GM12874 (cell line): Measurements from ENCODE around the gene ERBIN.

Source experiments
- TF ChIP-seq, protein P1 (sequence below): IDR thresholded peaks from 2 replicates; pipeline ENCODE4 v1.5.1; 2011; ENCODE audit warnings: low read depth, mild to moderate bottlenecking, control low read depth, low read length, moderate library complexity; ENCODE audit not compliant: insufficient read depth

The ERBIN gene, protein sequence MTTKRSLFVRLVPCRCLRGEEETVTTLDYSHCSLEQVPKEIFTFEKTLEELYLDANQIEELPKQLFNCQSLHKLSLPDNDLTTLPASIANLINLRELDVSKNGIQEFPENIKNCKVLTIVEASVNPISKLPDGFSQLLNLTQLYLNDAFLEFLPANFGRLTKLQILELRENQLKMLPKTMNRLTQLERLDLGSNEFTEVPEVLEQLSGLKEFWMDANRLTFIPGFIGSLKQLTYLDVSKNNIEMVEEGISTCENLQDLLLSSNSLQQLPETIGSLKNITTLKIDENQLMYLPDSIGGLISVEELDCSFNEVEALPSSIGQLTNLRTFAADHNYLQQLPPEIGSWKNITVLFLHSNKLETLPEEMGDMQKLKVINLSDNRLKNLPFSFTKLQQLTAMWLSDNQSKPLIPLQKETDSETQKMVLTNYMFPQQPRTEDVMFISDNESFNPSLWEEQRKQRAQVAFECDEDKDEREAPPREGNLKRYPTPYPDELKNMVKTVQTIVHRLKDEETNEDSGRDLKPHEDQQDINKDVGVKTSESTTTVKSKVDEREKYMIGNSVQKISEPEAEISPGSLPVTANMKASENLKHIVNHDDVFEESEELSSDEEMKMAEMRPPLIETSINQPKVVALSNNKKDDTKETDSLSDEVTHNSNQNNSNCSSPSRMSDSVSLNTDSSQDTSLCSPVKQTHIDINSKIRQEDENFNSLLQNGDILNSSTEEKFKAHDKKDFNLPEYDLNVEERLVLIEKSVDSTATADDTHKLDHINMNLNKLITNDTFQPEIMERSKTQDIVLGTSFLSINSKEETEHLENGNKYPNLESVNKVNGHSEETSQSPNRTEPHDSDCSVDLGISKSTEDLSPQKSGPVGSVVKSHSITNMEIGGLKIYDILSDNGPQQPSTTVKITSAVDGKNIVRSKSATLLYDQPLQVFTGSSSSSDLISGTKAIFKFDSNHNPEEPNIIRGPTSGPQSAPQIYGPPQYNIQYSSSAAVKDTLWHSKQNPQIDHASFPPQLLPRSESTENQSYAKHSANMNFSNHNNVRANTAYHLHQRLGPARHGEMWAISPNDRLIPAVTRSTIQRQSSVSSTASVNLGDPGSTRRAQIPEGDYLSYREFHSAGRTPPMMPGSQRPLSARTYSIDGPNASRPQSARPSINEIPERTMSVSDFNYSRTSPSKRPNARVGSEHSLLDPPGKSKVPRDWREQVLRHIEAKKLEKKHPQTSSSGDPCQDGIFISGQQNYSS (N-terminal part only)

GRCh38 chr5:65926276-65926783, at the start of gene ERBIN:
Gene ERBIN (plus strand): TSS chr5:65926575. CDS start chr5:65992719, 66,144 bp downstream.
- TF ChIP-seq, protein P1, sequence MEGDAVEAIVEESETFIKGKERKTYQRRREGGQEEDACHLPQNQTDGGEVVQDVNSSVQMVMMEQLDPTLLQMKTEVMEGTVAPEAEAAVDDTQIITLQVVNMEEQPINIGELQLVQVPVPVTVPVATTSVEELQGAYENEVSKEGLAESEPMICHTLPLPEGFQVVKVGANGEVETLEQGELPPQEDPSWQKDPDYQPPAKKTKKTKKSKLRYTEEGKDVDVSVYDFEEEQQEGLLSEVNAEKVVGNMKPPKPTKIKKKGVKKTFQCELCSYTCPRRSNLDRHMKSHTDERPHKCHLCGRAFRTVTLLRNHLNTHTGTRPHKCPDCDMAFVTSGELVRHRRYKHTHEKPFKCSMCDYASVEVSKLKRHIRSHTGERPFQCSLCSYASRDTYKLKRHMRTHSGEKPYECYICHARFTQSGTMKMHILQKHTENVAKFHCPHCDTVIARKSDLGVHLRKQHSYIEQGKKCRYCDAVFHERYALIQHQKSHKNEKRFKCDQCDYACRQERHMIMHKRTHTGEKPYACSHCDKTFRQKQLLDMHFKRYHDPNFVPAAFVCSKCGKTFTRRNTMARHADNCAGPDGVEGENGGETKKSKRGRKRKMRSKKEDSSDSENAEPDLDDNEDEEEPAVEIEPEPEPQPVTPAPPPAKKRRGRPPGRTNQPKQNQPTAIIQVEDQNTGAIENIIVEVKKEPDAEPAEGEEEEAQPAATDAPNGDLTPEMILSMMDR: no peak

GRCh38 chr5:65876970-65877369, 49.4 kb upstream of the ERBIN start:
- TF ChIP-seq, protein P1: no peak

DNA sequence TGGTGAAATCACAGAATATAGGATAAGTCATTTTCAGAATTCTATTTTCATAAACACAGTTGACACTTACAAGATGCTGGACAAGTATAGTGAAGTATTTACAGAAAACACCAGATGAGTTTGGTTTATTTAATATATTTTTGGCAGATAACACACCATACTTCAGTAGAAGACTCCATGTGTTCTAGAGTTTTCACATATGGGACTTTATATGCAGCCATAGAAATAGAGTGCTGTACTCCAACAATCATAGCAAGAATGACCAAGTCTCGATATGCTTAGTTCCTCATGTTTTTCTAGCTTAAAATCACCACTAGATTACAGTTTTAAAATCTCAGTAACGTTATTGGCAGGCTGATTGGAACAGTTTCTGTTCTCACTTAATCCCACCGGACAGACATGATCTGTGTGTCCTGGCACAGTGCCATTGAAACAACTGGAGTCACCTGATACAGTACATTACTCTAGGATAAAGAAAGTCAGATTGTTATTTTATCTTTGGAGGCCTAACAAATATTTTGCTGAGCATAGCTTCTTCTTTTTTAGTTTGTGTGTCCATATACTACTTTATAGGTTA, 45.8 kb upstream of the ERBIN start:
- TF ChIP-seq, protein P1: no peak

DNA sequence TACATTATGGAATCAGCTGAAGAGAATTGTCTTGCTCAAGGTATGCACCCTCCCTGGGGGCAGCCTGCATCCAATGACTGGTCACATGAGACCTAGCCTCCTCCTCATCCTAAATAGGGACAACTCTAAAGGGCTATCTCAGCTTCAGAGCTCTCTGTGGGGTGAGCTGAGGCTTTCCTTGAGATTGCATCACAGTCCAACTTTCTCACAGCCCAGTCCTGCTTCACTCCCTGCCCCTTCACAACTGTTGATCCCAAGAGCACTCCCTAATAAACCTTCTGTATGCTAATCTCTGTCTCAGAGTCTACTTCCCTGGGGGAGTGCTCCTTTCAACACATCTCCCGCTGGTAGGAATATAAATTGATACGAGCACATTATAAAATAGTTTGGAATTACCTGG, 44.1 kb upstream of the ERBIN start:
- TF ChIP-seq, protein P1: no peak

- TF ChIP-seq, protein P1: no peak
Observed at GRCh38 chr5:65883461-65883860, 42.9 kb upstream of the ERBIN start.

DNA sequence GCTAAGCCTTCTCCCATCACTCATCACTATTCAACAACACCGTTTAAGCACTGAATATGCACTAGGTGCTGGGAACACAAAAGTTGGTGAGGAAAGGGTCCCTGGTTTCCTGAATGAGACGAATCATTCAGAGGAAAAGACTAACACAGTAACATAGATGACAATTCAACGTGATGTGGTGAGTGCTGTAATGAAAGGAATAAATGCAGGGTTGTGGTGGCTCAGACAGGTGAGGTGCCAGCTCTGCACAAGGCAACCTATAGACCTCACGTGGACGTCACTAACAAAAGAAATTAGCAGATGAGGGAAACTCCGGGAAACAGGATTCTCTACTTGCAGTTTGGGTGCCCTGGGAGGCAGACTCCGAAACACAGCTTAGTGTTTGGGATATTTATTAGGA, 40.0 kb upstream of the ERBIN start:
- TF ChIP-seq, protein P1: no peak
